Measurements from ENCODE around the gene HMGN1.

DNA sequence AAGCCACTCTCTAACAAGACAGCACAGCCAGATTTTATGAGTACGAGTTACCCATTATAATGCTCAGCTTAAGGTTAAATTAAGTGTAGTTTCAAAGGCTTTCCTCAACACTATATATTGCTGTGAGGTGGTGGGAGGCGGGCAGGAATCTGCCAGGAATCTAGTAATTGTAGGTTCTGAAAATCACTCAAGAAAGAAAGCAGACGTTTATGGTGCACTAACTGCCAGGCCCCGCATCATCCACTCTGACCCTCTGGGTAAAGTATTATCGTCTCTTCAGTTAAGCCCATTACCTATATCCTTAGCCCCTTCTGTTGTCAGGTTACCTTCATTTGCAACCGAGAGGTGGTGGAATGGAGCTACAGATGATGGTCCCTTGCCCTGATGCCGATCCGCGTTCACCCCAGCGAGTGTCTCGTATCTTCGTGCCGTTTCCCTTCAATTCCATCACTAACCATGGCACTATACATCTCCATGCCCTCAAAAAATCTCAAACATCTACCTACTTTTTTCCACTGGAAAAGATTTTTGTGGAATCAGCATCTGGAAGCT, 12.4 kb downstream of the HMGN1 start:
- TF ChIP-seq, protein P1, sequence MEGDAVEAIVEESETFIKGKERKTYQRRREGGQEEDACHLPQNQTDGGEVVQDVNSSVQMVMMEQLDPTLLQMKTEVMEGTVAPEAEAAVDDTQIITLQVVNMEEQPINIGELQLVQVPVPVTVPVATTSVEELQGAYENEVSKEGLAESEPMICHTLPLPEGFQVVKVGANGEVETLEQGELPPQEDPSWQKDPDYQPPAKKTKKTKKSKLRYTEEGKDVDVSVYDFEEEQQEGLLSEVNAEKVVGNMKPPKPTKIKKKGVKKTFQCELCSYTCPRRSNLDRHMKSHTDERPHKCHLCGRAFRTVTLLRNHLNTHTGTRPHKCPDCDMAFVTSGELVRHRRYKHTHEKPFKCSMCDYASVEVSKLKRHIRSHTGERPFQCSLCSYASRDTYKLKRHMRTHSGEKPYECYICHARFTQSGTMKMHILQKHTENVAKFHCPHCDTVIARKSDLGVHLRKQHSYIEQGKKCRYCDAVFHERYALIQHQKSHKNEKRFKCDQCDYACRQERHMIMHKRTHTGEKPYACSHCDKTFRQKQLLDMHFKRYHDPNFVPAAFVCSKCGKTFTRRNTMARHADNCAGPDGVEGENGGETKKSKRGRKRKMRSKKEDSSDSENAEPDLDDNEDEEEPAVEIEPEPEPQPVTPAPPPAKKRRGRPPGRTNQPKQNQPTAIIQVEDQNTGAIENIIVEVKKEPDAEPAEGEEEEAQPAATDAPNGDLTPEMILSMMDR (optimal IDR thresholded peaks at IDR 0.05 in 1 of 3, IDR thresholded peaks at IDR 0.05 in 1 of 3, conservative IDR thresholded peaks at IDR 0.05 in 1 of 3; ENCODE audit: extremely low read depth in 1 of 3, insufficient read depth in 2 of 3, low read length in 3 of 3), result no peak
- TF ChIP-seq EZH2 (IDR thresholded peaks at IDR 0.05; ENCODE audit: low read length), result no peak
